Measurements from ENCODE around the gene DNMT3A.

Gene DNMT3A

DNA sequence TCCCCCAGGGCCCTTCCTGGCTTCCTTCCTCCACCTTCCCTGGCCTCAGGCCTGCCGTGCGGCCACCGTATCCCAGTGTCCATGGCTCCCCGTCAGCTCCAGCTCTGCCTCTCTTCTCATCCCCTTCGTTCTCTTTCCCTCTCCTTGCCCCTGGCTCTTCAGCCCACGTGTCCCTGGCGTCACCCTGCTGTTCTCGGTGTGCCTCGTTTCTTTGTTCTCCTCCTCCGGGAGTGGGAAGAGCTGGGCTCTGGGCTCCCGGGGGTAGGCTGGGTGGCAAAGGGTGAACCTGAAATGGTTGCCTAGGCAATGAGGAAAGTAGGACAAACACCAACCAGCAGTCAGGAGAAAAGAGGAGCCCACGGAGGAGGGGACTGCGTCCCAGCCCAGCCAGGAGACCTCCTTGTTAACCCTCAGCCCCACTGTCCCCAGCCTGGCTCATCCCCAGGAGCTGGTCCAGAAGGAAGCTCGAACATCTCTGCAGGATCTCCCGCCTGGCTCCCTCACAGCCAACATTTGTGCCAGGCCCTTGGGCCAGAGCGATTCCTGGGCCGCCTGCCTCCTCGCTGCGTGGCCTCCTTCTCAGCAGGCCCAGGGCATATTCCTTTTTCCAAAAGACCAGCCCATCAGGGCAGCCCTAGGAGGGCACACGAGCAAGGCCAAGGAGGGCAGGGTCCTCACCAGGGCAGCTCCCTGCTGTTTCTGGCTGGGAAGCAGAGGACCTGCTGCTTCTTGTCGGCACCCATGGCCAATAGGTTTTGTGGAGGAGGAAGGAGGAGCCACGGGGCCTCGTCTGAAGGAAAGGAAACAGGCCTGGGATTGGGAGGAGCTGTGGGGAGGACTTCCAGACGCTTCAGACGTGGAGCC lies 30.9 kb upstream of the DNMT3A start:
- peak; percentile 59 for DNase-seq (ENCODE audit: low spot score)

DNA sequence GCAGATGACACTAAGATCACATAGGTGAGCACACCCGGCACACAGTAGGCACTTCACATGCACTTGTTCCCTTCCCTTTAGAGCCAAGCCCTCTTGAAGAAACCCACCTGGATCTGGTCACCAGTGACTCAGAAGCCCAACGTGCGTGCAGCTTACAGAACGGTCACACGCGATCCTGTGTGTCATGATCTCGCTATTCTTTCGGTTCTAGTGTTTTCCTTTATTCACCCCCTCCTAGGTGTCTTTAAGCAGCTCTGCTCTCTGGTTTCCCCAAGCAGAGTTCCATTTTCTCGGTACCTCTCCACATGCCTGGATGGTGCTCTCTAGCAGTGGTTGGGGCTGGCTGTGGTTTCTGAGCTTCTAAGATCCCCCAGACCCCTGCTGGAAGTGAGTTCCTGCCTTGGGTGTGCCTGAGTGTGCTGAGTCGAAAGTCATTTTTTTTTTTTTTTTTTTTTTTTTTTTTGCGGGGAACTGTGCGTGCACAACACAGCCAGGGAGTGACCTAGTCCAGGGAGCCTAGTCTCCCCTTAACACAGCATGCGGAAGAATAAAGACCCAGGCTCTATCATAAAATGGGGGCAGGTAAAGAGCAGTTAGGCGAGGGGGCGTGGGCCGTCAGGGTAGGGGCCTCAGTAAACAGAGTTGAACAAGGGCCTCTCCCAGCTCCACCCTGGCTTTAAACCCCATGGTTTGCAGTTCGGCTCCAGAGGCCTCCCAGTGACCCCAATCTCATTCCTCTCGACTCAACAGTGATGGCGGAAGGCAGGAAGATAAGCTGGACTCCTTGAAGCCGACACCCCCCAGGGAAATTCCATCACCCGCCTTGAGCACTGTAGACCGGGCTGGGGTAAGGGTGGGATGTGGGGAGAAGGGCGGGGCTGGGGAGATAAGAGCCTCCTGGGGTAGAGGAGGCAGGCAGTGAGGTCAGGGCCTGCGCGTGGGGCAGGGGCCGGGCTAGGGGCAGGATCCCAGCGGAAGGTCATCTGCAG lies 29.8 kb upstream of the DNMT3A start:
- no peak for DNase-seq (ENCODE audit: low spot score)

DNA sequence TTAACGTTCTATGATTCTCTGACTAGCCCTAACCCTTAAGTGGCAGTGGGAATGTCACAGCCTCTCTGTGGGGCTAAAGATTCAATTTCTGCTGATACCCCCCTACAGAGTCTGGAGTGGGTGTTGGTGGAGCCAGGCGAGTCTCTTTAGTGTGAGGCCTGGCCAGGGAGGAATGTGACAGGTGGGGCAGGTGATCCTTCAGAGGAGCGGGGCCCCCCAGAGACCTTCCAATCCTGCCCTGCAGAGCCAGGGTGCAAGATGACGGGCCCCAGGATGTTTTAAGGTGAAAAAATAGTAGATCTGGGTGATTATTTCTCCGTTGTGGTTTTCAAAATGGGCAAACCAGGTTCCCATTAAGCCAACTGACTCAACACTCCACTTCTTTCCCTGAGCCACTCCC lies 28.2 kb upstream of the DNMT3A start:
- DNase-seq (ENCODE audit: low spot score): no peak

DNA sequence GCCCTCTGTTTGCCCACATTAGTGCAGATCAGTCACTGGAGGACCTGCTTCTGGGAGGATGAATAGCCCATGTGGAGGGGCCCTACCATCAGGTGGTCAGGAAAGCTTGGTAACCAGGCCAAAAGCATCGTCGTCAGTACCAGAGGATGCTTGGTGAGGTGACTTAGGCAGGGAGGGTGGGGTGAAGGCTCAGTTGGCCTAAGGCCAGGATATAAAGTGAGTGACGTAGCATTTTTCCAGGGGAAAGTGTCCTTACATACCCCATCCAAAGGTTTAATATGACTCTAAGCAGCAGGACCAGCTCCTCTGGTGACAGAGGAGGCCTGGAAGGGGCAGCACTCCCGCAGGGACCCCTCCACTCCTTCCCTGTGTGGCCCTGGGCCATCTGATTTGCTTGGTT lies 27.7 kb upstream of the DNMT3A start:
- DNase-seq (ENCODE audit: low spot score): no peak

DNA sequence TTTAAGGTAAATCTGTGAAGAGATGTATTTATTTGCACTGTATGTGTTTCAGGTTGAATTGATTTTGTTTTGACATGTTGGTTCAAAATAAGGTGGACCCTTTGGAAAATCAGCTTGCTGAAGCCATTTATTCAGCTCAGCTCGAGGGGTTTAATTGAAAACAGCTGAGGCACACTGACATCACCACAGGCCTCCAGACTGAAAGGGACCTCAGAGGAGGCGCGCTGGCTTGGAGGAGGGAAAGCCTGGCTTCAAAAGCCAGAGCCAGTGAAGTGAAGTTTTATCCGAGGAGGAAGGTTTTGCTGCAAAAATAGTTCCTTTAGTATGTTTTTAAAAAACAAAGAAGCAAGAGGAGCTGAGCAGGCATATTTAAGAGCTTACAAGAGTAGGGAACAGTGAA lies 26.9 kb upstream of the DNMT3A start:
- DNase-seq (ENCODE audit: low spot score): no peak

DNA sequence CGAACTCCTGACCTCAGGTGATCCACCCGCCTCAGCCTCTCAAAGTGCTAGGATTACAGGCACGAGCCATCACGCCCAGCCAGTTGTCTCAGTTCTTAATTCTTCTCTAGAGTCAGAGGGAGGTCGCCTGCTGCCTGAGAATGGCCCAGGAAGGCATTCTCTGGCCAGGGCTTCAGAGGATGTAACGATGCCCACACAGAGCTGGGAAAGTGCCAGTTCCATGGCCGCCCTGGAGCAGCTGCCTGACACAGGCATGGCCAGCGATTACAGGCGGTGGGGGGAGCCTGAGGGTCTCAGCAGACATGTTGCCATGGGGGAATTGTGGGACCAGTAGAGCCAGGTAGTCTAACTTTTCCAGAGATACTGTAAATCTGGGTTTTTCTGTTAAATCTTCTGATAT lies 25.6 kb upstream of the DNMT3A start:
- DNase-seq (ENCODE audit: low spot score): peak; percentile 33

DNA sequence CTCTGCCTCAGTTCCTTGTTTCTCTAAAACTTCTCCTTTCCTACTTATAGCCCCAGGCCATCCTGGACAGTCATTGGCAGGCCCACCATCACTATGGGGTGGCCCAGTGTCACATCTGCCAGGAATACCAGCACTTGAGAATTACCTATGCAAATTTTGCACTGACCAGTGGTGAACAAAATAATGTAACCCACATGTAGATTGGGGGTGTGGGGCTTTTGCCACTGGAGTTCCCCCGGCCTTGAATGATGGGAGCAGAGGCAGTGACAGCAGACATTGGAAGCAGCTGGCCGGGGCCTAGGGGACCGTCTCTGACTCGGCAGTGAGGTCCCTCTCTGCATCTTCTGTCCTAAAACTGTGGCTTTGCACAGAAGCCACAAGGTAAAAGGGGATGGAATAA lies 24.9 kb upstream of the DNMT3A start:
- no peak for DNase-seq (ENCODE audit: low spot score)

DNA sequence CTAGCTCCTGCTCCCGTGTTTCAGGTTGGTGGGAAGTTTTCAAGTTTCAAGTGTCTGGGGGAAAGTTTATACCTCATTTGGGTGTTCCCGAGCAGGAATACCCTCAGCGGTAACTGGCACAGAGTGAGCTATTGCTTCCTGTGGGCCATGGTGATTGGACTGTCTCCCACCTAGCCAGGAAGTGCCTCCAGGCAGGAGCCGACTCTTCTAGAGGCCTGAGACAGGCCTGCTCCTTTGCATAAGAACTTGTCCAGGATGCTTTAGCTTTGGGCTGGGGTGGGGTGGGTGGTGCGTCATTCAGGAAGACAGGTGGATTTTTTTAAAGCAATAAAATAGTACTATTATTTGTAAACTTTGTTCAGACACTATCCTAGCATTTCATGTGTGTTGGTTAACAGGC lies 23.5 kb upstream of the DNMT3A start:
- no peak for DNase-seq (ENCODE audit: low spot score)

DNA sequence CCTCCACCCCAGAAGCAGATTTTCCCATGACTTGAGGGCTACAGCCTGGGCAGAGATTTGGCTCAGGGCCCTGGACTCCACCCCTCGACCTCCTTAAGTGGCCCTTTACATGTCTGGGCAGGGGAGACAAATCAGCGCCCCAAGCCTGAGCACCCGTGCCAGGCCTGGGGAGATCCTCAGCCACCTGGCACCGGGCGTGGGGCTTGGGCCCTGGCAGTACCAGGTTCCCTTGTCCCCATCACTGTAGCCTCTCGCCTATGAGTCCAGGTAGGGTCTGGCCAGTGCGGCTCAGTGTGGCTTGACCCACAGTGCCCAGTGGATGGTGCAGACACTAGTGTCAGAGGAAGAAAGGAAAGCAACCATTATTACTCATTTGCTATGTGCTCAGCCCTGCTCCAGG lies 22.0 kb upstream of the DNMT3A start:
- DNase-seq (ENCODE audit: low spot score): no peak

DNA sequence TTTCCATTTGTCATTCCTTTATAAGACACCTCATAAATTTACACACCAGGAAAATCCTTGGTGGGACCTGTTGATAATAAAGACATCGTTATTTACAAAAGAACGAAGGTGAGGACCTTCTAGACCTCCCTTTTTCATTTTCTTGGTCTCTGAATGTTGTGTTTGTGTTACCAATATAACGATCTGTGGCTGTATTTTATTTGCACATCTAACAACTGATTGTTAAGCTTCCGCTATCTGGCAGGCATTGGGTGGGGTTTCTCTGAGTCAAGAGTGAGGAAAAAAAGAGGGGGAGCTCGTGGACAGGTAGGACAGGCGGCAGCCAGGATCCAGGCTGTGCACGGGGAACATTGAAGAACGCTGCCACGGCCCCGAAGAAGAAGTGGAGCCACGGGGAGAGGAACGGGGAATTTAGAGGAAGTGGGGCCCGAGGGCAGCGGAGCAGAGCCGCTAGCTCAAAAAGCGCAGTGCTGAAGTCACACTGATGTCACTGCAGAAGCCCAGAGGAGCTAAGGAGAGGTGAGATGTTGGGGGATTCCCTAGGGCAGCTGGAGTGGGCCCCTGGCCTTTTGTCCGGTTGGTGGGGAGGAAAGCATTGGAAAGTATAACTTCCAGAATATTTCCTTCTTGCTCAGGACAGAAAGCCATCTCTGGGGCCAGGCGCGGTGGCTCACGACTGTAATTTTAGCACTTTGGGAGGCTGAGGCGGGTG lies 20.9 kb upstream of the DNMT3A start:
- no peak for DNase-seq (ENCODE audit: low spot score)

DNA sequence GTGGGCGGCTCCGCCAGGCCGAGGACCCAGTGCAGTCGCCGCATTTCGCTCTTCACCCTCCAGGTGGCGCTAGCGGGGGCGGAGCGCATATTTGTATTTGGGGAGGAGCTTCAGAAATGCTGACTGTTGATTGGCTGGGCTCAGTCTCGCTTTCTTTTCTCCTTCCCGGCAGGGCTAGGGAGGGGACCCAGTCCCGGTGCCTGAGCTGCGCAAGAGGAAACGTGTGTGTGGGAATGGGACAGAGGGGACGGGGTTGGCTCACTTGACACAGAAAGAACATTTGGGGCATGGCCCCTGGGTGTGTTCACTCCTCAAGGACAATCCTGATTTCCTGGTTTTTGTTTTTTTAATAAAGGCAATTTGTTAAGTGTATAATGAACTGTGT lies 20.3 kb upstream of the DNMT3A start:
- DNase-seq (ENCODE audit: low spot score): peak; percentile 96

DNA sequence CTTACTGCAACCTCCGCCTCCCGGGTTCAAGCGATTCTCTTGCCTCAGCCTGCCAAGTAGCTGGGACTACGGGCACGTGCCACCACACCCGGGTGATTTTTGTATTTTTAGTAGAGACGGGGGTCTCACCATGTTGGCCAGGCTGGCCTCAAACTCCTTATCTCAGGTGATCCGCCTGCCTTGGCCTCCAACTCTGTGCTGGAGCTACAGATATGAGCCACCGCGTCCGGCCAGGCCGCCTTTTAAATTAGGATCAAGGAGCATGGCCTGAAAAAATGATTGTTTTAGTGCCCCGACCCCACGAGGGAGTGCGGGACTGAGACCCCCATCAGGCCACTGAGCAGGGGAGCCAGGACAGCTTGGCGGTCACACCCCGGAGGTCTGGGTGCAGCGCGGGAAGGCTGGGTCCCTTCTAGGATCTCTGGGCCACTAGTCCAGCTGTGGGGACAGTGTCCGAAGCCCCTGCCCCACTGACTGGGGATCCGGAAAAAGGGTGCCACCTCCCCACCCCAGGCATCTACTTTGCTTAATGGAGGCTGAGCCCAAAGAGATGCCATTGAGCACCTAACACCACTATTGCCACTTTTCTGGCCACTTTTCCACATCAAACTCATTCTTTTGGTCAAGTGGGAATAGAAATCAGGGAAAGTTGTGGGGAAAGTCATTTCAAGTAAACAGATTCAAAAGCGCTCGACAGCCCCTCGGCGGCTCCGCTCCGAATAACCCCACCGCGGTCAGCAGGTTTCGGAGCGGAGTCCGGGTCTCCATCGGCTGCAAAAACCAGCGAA lies 19.7 kb upstream of the DNMT3A start:
- no peak for DNase-seq (ENCODE audit: low spot score)

DNA sequence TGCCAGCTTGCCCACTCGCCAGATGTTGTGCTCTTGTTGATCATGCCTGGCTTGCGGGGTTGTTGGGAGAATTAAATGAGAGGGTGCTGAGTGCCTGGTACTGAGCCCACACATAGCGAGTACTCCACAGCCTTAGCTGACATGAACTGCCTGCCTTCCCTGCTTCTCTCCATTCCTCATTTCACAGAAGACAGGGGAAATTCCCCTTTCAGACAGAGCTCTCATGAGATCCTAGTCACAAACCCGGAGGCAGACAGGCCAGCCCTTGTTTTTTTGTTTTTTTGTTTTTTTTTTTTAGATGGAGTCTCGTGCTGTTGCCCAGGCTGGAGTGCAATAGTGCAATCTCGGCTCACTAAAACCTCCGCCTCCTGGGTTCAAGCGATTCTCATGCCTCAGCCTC lies 17.1 kb upstream of the DNMT3A start:
- DNase-seq (ENCODE audit: low spot score): no peak

DNA sequence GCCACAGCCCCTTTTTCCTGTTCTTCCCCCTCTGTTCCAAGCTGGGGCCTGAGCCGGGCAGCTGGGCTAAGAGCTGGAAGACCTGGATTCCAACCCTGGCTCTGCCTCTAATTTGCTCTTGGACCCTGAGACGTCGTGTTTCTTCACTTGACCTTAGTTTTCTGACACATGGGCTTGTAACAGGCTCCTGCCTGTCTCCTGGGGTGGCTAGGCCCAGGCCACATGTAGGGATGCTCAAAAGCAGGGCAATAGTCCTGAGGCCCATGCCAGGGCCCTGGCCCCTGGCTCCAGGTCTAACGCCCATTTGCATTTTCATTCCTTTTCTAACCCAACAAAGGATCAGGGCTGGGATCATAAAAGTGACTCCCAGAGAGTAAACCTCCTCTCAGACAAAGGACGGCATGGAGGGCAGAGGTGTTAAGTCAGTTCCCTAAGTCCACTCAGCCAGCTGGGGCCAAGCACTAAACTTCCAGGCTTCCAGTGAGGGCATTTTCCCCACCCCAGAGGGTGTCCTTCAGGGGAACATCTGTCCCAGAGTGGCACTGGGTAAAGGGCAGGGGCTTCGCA lies 16.6 kb upstream of the DNMT3A start:
- no peak for DNase-seq (ENCODE audit: low spot score)

DNA sequence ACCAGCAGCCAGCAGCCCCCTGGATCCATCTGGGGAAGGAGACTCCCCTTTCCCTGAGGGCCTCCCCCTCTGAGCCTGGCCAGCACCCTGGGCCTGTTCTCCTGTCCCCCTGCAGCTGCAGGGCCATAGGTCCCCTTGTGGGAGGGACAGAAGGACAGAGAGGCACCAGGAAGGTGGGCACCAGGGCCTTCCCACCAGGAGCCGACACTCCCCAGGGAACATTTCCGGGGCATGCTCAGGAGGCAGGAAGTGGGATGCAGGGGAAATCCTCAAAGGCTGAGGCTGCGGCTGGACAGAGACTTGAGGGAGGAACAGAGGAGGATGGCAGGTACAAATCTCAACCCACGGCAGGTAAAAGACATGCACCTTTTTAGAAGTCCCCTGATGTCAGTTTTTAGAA lies 14.4 kb upstream of the DNMT3A start:
- DNase-seq (ENCODE audit: low spot score): no peak

DNA sequence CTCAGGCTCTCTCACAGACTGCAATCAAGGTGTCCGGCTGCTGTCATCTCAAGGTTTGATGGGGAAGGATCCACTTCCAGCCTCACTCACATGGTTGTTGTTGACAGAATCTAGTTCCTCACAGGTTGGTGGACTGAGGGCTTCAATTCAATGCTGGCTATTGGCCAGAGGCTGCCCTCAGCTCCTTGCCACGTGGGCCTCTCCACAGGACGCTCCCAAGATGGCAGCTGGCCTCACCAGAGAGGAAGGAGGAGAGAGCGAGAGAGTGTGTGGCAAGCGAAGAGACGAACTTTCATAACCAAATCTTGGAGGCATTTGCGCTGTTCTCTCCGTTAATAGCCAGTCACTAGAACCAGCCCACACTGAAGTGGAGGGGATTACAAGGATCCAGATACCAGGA lies 13.5 kb upstream of the DNMT3A start:
- no peak for DNase-seq (ENCODE audit: low spot score)

DNA sequence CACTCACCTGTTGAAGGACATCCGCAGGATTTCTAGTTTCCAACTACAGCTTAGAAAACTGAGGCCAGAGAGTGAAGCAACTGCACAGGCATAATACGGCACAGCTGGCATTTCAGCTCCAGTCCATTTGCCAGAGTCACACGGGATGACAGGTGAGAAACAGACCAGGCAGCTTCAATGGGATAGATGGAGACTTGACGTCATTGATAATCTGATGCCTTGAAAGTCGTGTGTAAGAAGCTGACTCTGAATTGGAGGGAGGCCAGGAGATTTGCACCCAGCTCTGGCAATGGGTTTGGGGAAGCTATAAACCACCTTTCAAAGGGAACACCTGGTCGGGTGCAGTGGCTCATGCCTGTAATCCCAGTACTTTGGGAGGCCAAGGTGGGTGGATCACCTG lies 12.4 kb upstream of the DNMT3A start:
- no peak for DNase-seq (ENCODE audit: low spot score)

DNA sequence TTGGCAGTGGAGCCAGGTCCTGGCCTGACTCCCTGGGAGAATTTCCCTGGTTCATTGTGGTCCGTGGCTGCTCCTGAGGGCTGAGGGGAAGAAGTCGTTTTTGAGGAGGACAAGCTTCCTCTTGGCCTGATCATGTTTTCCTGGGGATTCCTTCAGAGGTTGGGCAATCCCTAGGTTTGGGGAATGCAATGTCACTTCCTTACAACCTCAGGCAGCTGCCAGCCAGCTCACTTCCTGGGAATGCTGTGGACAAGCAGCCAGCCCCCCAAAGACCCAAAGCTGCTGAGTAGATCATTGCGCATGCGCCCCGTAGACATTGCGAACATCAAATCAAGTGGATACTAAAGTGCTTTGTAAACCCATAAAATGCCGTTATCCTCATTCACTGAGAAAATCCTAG lies 7.7 kb upstream of the DNMT3A start:
- no peak for DNase-seq (ENCODE audit: low spot score)

DNA sequence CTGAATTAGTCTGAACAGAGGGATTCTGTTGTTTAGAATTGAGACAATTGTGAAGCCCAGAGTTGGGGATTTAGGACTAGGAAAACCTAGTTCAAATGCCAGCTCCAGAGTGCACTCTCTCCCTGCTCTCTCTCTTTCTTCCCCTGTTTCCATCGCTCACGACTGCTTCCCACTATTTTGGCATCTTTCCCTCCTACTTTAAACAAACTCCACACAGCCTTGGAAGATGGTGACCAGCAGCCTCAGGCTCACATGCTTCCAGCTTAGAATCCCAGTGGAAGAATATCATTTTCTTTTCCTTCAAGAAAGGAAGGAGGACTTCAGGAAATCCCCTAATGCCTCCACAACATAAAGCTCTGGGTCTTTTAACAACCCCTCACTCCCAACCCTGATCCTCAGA lies 6.1 kb upstream of the DNMT3A start:
- DNase-seq (ENCODE audit: low spot score): no peak

DNA sequence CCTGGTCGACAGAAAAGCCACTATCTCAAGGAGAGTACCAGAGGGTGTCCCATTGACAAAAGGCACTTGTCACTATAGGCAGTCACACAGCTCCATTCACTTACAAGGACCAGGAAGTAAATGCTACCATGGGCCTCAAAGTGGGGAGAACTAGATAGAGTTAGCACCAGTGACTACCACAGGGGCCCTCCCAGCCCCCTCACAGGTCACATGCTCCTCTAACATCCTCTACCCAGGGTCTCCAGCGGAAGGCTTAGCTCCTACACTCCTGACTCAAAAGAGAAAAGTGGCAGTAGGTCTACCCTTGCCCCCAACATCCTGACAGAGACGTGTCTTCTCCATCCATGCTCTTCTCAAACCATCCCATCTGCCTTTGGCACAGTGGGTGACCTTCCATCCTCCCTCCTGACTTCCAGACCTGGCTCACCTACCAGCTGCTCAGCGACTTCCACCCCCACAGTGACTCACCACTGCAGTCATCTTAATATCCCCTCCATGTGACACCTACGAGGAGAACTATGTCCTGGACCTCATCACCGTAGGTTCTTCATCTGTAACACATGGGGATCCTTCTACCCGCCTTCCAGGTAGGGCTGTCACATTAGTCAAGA lies 5.6 kb upstream of the DNMT3A start:
- DNase-seq (ENCODE audit: low spot score): no peak
